NAMALWA (cell line): Measurements from ENCODE around the gene OPN3.
"Not testable (repeated sequence)": the region's sequence is repeated elsewhere in the genome, so short reads cannot be mapped to it uniquely, and the experiment has no call there.

Source experiments
- DNase-seq: peaks from one replicate; pipeline ENCODE4 v3.0.0-alpha.2; 2015; ENCODE audit warnings: low spot score

The OPN3 gene

GRCh38 chr1:241640149-241640866 is at the start of gene OPN3, which contains the start of gene CHML:
Gene OPN3 (minus strand): TSS chr1:241640369. CDS start chr1:241640254, 115 bp downstream.
Gene CHML (minus strand): TSS chr1:241640369. CDS start chr1:241635766, 4,603 bp downstream.
- peak; percentile 85 for DNase-seq

- DNase-seq = no peak
Measured at GRCh38 chr1:241688940-241689368, 48.8 kb upstream of the OPN3 start.

GRCh38 chr1:241684108-241684507 is 43.9 kb upstream of the OPN3 start:
- DNase-seq = no peak

- no peak for DNase-seq
Measured at GRCh38 chr1:241682921-241683320, 42.8 kb upstream of the OPN3 start.

GRCh38 chr1:241681861-241682448 is 41.8 kb upstream of the OPN3 start:
- DNase-seq = not testable (repeated sequence)

- no peak for DNase-seq
Measured at GRCh38 chr1:241679961-241680360, 39.8 kb upstream of the OPN3 start.

GRCh38 chr1:241679404-241679803 is 39.2 kb upstream of the OPN3 start:
- DNase-seq = no peak

GRCh38 chr1:241678536-241678935 is 38.4 kb upstream of the OPN3 start:
- DNase-seq = no peak

- no peak for DNase-seq
Measured at GRCh38 chr1:241677201-241677600, 37.0 kb upstream of the OPN3 start.

GRCh38 chr1:241675983-241676382 is 35.8 kb upstream of the OPN3 start:
- no peak for DNase-seq

- DNase-seq = no peak
Measured at GRCh38 chr1:241674805-241675384, 34.7 kb upstream of the OPN3 start.

GRCh38 chr1:241672301-241672700 is 32.1 kb upstream of the OPN3 start:
- DNase-seq = no peak

- no peak for DNase-seq
Measured at GRCh38 chr1:241666419-241666818, 26.2 kb upstream of the OPN3 start.

- DNase-seq = no peak
Measured at GRCh38 chr1:241660424-241660972, 20.3 kb upstream of the OPN3 start.

- not testable (repeated sequence) for DNase-seq
Measured at GRCh38 chr1:241659016-241659415, 18.8 kb upstream of the OPN3 start.

- no peak for DNase-seq
Measured at GRCh38 chr1:241658081-241658793, 18.1 kb upstream of the OPN3 start.

GRCh38 chr1:241654641-241655040 is 14.5 kb upstream of the OPN3 start:
- no peak for DNase-seq

- no peak for DNase-seq
Measured at GRCh38 chr1:241654019-241654418, 13.8 kb upstream of the OPN3 start.

GRCh38 chr1:241652012-241652411 is 11.8 kb upstream of the OPN3 start, which contains the start of gene WDR64:
Gene WDR64 (plus strand): TSS chr1:241652281. CDS start chr1:241652485, 204 bp downstream.
- no peak for DNase-seq

- DNase-seq = no peak
Measured at GRCh38 chr1:241648159-241648558, 8.0 kb upstream of the OPN3 start.

- no peak for DNase-seq
Measured at GRCh38 chr1:241647658-241648057, 7.5 kb upstream of the OPN3 start.

- DNase-seq = no peak
Measured at GRCh38 chr1:241646201-241646600, 6.0 kb upstream of the OPN3 start.
